Panc1 (cell line): ENCODE results near the gene SBNO2.
A peak's percentile ranks its signal among the peaks of the same experiment; 100 is the strongest.

Source experiments
- CTCF ChIP-seq: fragments of 450-650 bp; IDR thresholded peaks from 2 replicates; pipeline ENCODE4 v1.5.1; 2017; ENCODE audit warnings: mild to moderate bottlenecking
- POLR2AphosphoS5 ChIP-seq: IDR thresholded peaks from 2 replicates; pipeline ENCODE4 v1.6.1; 2012; ENCODE audit warnings: mild to moderate bottlenecking, low read depth, low read length, moderate library complexity
- REST ChIP-seq, 2 experiments: IDR thresholded peaks; 2 replicates each; pipeline ENCODE4 v1.6.1; 2011 to 2012; ENCODE audit warnings: low read depth in 2 of 2, control low read depth in 1 of 2, low read length in 1 of 2, mild to moderate bottlenecking in 1 of 2, moderate library complexity in 1 of 2; ENCODE audit not compliant: insufficient read depth in 1 of 2
- SIN3A ChIP-seq: IDR thresholded peaks from 2 replicates; pipeline ENCODE4 v1.6.1; 2012; ENCODE audit warnings: low read depth, mild to moderate bottlenecking, low read length, moderate library complexity, borderline replicate concordance; ENCODE audit not compliant: insufficient read depth
- TCF7L2 ChIP-seq: IDR thresholded peaks from 2 replicates; pipeline ENCODE4 v1.6.1; 2011; ENCODE audit warnings: mild to moderate bottlenecking, low read depth, low read length, inconsistent platforms

GRCh38 chr19:1074544-1075283 lies 99.4 kb downstream of the SBNO2 start:
- TF ChIP-seq CTCF (no peak), POLR2AphosphoS5 (peak; percentile 31; the same call in 1 of the 2 replicates), SIN3A (no peak), REST (IDR thresholded peaks at IDR 0.05; ENCODE audit: insufficient read depth in 1 of 2, low read depth in 2 of 2, low read length in 1 of 2) (no peak), TCF7L2 (no peak)
